ENCODE data around the gene NOS1AP.

The NOS1AP gene

DNA sequence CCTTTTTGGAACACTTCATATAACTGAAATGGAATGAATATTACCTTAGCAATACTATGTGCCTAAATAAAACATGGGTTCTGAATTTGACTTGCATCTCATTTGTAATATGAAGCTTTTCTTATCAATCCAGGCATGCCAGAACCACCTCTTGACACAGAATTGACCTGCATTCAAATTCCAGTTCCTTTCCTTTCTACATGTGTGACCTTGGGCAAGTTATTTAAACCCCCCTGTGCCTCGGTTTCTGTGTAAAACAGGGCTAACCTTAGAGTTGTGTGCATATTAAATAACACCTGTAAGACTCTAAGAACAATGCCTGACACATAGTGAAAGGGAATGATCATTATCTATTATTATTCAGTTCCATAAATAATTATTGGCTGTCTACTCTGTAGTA is 2.0 kb upstream of the NOS1AP start:
- TF ChIP-seq, protein P1, sequence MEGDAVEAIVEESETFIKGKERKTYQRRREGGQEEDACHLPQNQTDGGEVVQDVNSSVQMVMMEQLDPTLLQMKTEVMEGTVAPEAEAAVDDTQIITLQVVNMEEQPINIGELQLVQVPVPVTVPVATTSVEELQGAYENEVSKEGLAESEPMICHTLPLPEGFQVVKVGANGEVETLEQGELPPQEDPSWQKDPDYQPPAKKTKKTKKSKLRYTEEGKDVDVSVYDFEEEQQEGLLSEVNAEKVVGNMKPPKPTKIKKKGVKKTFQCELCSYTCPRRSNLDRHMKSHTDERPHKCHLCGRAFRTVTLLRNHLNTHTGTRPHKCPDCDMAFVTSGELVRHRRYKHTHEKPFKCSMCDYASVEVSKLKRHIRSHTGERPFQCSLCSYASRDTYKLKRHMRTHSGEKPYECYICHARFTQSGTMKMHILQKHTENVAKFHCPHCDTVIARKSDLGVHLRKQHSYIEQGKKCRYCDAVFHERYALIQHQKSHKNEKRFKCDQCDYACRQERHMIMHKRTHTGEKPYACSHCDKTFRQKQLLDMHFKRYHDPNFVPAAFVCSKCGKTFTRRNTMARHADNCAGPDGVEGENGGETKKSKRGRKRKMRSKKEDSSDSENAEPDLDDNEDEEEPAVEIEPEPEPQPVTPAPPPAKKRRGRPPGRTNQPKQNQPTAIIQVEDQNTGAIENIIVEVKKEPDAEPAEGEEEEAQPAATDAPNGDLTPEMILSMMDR (IDR thresholded peaks at IDR 0.05; ENCODE audit: insufficient read depth, low read length, poor library complexity, severe bottlenecking), result no peak
- Histone ChIP-seq H3K36me3 (ENCODE audit: control insufficient read depth, insufficient read depth, low read length) (no peaks in the 10 kb centered on the region), H3K27me3 (replicated peaks; ENCODE audit: control insufficient read depth, insufficient read depth, low read length) (peaks cover 3% of the 10 kb centered on the region), H3K4me3 (replicated peaks; ENCODE audit: low read depth, low read length) (no peak overlapping the region)
- DNase-seq (ENCODE audit: extremely low read depth, insufficient read length), result no peak

DNA sequence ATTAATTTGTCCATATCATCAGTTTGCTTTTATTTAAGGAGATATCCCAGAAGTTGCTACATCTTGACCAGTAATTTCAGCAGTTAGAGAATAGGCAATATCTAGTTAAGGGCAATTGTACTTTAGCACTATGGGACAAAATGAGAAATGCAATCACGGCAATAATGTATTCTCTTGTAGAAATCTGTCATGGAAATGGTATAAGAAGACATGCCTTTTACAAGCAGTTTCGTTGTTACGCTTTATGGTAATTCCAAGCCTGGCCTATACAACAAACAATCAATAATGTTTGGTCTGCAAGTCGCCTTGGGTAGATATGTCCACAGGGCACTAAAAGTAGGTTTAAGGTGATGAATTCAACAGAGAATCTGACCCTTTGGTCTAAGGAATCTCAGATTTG is 1.2 kb upstream of the NOS1AP start:
- Histone ChIP-seq H3K36me3 (ENCODE audit: control insufficient read depth, insufficient read depth, low read length) (no peaks in the 10 kb centered on the region), H3K4me3 (replicated peaks; ENCODE audit: low read depth, low read length) (no peak overlapping the region), H3K27me3 (replicated peaks; ENCODE audit: control insufficient read depth, insufficient read depth, low read length) (peaks cover 3% of the 10 kb centered on the region)
- TF ChIP-seq, protein P1 (IDR thresholded peaks at IDR 0.05; ENCODE audit: insufficient read depth, low read length, poor library complexity, severe bottlenecking), result no peak
- DNase-seq (ENCODE audit: extremely low read depth, insufficient read length), result no peak

DNA sequence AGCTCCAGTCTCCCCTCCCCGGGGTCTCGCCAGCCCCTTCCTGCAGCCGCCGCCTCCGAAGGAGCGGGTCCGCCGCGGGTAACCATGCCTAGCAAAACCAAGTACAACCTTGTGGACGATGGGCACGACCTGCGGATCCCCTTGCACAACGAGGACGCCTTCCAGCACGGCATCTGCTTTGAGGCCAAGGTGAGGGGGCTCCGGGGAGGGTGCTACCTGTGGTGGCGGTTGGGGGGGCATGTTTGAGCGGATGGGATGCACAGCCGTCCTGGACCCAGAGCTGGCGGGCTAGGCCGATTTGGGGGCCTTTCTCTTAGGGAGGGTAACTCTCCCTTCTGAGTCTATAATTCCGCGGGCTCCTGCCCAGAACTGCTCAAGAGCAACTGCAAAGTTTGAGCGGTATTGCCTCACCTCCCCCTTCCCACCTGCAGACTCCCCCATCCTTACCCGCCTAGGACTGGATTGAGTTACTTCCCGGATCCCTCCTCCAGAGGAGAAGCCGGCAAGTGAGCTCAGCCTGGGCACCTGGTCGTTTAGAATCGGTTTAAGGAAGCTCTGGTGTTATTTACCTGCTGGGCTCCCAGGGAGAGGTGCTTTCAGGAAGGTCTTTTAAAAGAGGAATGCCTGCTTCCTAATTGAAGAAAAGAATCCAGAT is 730 bp downstream of the NOS1AP start:
- DNase-seq (ENCODE audit: extremely low read depth, insufficient read length), result peak; percentile 10
- Histone ChIP-seq H3K36me3 (ENCODE audit: control insufficient read depth, insufficient read depth, low read length) (no peaks in the 10 kb centered on the region), H3K27me3 (replicated peaks; ENCODE audit: control insufficient read depth, insufficient read depth, low read length) (peaks cover 3% of the 10 kb centered on the region), H3K4me3 (replicated peaks; ENCODE audit: low read depth, low read length) (peak overlapping the region; percentile 50)
- TF ChIP-seq, protein P1 (IDR thresholded peaks at IDR 0.05; ENCODE audit: insufficient read depth, low read length, poor library complexity, severe bottlenecking), result no peak

DNA sequence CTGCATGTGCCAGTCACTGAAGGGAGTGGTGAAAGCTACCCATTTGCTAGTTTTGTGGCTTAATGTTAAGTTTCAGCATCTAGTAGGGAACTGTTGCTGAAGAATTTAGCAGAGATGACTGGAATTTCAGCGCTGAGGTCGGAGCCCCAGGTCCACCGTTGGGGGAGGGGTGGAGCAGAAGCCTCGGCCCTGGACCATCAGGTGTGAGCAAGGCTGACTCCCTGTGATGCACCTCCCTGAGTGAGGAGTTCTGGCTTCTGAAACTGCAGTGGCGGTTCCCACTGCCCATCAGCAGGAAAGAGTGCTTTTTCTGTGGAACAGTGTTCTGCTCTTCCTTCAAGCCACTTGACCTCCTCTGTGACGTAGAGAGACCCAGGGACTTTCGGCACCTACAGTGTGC is 1.3 kb downstream of the NOS1AP start:
- TF ChIP-seq, protein P1 (IDR thresholded peaks at IDR 0.05; ENCODE audit: insufficient read depth, low read length, poor library complexity, severe bottlenecking), result no peak
- Histone ChIP-seq H3K4me3 (replicated peaks; ENCODE audit: low read depth, low read length) (no peak overlapping the region), H3K36me3 (ENCODE audit: control insufficient read depth, insufficient read depth, low read length) (no peaks in the 10 kb centered on the region), H3K27me3 (replicated peaks; ENCODE audit: control insufficient read depth, insufficient read depth, low read length) (peaks cover 3% of the 10 kb centered on the region)
- DNase-seq (ENCODE audit: extremely low read depth, insufficient read length), result no peak

DNA sequence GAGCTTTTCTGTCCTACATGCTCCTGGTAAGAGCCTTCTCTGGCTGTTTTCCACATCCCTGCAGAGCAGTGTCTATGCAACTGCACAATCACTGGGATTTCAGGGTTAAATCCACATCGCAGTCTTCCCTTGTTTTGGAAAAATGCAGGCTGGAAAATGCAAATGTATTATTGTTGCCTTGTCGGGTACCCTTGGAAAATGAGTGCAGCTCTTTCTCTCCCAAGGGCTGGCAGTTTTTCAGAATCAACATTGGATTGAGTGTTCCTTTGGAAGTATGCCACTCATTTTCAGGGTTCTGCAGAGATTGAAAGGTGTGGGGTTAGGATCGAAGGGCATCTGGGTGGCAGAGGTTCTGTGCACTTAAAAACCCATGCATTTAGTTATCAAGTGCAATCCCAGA is 3.2 kb downstream of the NOS1AP start:
- no peak for DNase-seq (ENCODE audit: extremely low read depth, insufficient read length)
- Histone ChIP-seq H3K4me3 (replicated peaks; ENCODE audit: low read depth, low read length) (no peak overlapping the region), H3K36me3 (ENCODE audit: control insufficient read depth, insufficient read depth, low read length) (no peaks in the 10 kb centered on the region), H3K27me3 (replicated peaks; ENCODE audit: control insufficient read depth, insufficient read depth, low read length) (peaks cover 3% of the 10 kb centered on the region)
- TF ChIP-seq, protein P1 (IDR thresholded peaks at IDR 0.05; ENCODE audit: insufficient read depth, low read length, poor library complexity, severe bottlenecking), result no peak
